Measurements from ENCODE around the gene PTPRM. TPM values are rescaled to one million over a fixed set of nuclear protein-coding genes. Genes with fewer than 3 reads are reported as not detected.

The PTPRM gene
- total and polyA plus RNA-seq, 2 experiments from 2014 or later: 1.6 to 5.3 TPM

DNA sequence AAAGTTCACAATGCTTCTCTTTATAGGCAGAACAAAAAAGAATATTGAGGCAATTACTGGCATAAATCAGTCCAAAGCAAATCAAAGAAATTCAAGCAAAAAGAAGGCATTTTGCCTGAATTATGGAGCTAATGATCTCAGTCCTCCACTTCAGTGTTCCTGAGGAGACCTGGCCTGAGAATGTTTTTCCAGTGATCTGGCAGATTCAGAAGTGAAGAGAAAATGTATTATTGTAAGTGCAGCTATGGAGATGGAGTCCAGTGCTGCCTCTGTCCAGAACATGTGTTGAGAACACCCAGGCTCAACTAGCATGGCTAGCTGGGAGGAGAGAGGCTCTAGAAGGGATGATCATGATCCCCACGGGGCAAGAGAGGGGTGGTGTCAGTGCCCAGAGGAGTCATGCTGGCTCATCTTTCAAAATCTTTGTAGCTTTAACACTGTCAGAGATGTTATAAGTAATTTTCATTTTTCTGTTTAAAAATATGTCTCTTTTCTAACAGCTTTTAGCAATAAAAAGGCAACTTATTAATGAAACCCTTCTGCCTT lies 675.1 kb downstream of the PTPRM start:
- 0 out of 2 replicates have a peak, but pooled peaks cover 3% of the 10 kb centered on the region for H3K9me2 ChIP-seq (ENCODE audit: insufficient read depth)
- DNase-seq (ENCODE audit: low spot score) (no peak), ATAC-seq (no peak)
- H3K9me3 Mint-ChIP-seq: no peaks in the 10 kb centered on the region
- no peaks in the 10 kb centered on the region for H3K79me2 ChIP-seq (replicated peaks; ENCODE audit: insufficient read depth)
- H3K27ac Mint-ChIP-seq: no peak overlapping the region
- no peaks in the 10 kb centered on the region for H4K20me1 ChIP-seq (replicated peaks; ENCODE audit: insufficient read depth)
- TF ChIP-seq CREB1 (CRISPR knock-in tag; IDR thresholded peaks at IDR 0.05; ENCODE audit: low read depth): no peak
- TF ChIP-seq, protein P1, sequence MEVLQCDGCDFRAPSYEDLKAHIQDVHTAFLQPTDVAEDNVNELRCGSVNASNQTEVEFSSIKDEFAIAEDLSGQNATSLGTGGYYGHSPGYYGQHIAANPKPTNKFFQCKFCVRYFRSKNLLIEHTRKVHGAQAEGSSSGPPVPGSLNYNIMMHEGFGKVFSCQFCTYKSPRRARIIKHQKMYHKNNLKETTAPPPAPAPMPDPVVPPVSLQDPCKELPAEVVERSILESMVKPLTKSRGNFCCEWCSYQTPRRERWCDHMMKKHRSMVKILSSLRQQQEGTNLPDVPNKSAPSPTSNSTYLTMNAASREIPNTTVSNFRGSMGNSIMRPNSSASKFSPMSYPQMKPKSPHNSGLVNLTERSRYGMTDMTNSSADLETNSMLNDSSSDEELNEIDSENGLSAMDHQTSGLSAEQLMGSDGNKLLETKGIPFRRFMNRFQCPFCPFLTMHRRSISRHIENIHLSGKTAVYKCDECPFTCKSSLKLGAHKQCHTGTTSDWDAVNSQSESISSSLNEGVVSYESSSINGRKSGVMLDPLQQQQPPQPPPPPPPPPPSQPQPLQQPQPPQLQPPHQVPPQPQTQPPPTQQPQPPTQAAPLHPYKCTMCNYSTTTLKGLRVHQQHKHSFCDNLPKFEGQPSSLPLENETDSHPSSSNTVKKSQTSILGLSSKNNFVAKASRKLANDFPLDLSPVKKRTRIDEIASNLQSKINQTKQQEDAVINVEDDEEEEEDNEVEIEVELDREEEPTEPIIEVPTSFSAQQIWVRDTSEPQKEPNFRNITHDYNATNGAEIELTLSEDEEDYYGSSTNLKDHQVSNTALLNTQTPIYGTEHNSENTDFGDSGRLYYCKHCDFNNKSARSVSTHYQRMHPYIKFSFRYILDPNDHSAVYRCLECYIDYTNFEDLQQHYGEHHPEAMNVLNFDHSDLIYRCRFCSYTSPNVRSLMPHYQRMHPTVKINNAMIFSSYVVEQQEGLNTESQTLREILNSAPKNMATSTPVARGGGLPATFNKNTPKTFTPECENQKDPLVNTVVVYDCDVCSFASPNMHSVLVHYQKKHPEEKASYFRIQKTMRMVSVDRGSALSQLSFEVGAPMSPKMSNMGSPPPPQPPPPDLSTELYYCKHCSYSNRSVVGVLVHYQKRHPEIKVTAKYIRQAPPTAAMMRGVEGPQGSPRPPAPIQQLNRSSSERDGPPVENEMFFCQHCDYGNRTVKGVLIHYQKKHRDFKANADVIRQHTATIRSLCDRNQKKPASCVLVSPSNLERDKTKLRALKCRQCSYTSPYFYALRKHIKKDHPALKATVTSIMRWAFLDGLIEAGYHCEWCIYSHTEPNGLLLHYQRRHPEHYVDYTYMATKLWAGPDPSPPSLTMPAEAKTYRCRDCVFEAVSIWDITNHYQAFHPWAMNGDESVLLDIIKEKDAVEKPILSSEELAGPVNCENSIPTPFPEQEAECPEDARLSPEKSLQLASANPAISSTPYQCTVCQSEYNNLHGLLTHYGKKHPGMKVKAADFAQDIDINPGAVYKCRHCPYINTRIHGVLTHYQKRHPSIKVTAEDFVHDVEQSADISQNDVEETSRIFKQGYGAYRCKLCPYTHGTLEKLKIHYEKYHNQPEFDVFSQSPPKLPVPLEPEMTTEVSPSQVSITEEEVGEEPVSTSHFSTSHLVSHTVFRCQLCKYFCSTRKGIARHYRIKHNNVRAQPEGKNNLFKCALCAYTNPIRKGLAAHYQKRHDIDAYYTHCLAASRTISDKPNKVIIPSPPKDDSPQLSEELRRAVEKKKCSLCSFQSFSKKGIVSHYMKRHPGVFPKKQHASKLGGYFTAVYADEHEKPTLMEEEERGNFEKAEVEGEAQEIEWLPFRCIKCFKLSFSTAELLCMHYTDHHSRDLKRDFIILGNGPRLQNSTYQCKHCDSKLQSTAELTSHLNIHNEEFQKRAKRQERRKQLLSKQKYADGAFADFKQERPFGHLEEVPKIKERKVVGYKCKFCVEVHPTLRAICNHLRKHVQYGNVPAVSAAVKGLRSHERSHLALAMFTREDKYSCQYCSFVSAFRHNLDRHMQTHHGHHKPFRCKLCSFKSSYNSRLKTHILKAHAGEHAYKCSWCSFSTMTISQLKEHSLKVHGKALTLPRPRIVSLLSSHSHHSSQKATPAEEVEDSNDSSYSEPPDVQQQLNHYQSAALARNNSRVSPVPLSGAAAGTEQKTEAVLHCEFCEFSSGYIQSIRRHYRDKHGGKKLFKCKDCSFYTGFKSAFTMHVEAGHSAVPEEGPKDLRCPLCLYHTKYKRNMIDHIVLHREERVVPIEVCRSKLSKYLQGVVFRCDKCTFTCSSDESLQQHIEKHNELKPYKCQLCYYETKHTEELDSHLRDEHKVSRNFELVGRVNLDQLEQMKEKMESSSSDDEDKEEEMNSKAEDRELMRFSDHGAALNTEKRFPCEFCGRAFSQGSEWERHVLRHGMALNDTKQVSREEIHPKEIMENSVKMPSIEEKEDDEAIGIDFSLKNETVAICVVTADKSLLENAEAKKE (CRISPR knock-in tag; IDR thresholded peaks at IDR 0.05): no peak
- TF ChIP-seq, protein P2, sequence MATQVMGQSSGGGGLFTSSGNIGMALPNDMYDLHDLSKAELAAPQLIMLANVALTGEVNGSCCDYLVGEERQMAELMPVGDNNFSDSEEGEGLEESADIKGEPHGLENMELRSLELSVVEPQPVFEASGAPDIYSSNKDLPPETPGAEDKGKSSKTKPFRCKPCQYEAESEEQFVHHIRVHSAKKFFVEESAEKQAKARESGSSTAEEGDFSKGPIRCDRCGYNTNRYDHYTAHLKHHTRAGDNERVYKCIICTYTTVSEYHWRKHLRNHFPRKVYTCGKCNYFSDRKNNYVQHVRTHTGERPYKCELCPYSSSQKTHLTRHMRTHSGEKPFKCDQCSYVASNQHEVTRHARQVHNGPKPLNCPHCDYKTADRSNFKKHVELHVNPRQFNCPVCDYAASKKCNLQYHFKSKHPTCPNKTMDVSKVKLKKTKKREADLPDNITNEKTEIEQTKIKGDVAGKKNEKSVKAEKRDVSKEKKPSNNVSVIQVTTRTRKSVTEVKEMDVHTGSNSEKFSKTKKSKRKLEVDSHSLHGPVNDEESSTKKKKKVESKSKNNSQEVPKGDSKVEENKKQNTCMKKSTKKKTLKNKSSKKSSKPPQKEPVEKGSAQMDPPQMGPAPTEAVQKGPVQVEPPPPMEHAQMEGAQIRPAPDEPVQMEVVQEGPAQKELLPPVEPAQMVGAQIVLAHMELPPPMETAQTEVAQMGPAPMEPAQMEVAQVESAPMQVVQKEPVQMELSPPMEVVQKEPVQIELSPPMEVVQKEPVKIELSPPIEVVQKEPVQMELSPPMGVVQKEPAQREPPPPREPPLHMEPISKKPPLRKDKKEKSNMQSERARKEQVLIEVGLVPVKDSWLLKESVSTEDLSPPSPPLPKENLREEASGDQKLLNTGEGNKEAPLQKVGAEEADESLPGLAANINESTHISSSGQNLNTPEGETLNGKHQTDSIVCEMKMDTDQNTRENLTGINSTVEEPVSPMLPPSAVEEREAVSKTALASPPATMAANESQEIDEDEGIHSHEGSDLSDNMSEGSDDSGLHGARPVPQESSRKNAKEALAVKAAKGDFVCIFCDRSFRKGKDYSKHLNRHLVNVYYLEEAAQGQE (IDR thresholded peaks at IDR 0.05; ENCODE audit: unreplicated experiment): no peak
- no peak for TF ChIP-seq POLR2AphosphoS5 (IDR thresholded peaks at IDR 0.05; ENCODE audit: low read depth)
- no peak for TF ChIP-seq ZNF114 (CRISPR knock-in tag; IDR thresholded peaks at IDR 0.05)
- no peak for TF ChIP-seq NANOG (IDR thresholded peaks at IDR 0.05; ENCODE audit: borderline replicate concordance)
- TF ChIP-seq ZNF331 (CRISPR knock-in tag; IDR thresholded peaks at IDR 0.05; ENCODE audit: low read depth): no peak
- no peak for TF ChIP-seq STAT1 (IDR thresholded peaks at IDR 0.05; ENCODE audit: unreplicated experiment)
- no peak for TF ChIP-seq EZH2 (IDR thresholded peaks at IDR 0.05; ENCODE audit: low read depth, unreplicated experiment)
- TF ChIP-seq, protein P3, sequence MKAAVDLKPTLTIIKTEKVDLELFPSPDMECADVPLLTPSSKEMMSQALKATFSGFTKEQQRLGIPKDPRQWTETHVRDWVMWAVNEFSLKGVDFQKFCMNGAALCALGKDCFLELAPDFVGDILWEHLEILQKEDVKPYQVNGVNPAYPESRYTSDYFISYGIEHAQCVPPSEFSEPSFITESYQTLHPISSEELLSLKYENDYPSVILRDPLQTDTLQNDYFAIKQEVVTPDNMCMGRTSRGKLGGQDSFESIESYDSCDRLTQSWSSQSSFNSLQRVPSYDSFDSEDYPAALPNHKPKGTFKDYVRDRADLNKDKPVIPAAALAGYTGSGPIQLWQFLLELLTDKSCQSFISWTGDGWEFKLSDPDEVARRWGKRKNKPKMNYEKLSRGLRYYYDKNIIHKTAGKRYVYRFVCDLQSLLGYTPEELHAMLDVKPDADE (IDR thresholded peaks at IDR 0.05): no peak
- TF ChIP-seq EZH2phosphoT487 (IDR thresholded peaks at IDR 0.05; ENCODE audit: unreplicated experiment): no peak
- TF ChIP-seq JUNB (IDR thresholded peaks at IDR 0.05; ENCODE audit: unreplicated experiment): no peak
- TF ChIP-seq, protein P4, sequence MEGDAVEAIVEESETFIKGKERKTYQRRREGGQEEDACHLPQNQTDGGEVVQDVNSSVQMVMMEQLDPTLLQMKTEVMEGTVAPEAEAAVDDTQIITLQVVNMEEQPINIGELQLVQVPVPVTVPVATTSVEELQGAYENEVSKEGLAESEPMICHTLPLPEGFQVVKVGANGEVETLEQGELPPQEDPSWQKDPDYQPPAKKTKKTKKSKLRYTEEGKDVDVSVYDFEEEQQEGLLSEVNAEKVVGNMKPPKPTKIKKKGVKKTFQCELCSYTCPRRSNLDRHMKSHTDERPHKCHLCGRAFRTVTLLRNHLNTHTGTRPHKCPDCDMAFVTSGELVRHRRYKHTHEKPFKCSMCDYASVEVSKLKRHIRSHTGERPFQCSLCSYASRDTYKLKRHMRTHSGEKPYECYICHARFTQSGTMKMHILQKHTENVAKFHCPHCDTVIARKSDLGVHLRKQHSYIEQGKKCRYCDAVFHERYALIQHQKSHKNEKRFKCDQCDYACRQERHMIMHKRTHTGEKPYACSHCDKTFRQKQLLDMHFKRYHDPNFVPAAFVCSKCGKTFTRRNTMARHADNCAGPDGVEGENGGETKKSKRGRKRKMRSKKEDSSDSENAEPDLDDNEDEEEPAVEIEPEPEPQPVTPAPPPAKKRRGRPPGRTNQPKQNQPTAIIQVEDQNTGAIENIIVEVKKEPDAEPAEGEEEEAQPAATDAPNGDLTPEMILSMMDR (conservative IDR thresholded peaks at IDR 0.05; ENCODE audit: low read depth in 2 of 2): no peak
- H3F3A ChIP-seq (replicated peaks; ENCODE audit: low read depth): no peaks in the 10 kb centered on the region
- peaks cover 11% of the 10 kb centered on the region; the same call in 1 of the 2 replicates for H3K4me1 ChIP-seq (ENCODE audit: insufficient read depth)
- peaks cover 8% of the 10 kb centered on the region; the same call in 2 of the 3 replicates for H3K36me3 Mint-ChIP-seq (ENCODE audit: low read depth)
- H3K4me1 Mint-ChIP-seq: peaks cover 6% of the 10 kb centered on the region
- no peaks in the 10 kb centered on the region for H3K27me3 ChIP-seq (ENCODE audit: insufficient read depth)
- no peaks in the 10 kb centered on the region for H3K36me3 ChIP-seq (ENCODE audit: insufficient read depth)
- no peak overlapping the region for H3K27ac ChIP-seq (ENCODE audit: low read depth)
- H3K4me3 Mint-ChIP-seq: no peak overlapping the region
- no peak overlapping the region for H3K4me2 ChIP-seq
- H3K4me3 ChIP-seq: no peak overlapping the region
- H2AFZ ChIP-seq: peak overlapping the region; percentile 4; the same call in 1 of the 2 replicates
- no peaks in the 10 kb centered on the region for H3K27me3 Mint-ChIP-seq (ENCODE audit: insufficient read depth, low read depth, poor library complexity)
